OCI-LY3 (cell line): Measurements from ENCODE around the gene ARID5A.

Source experiments
- CTCF ChIP-seq: fragments of 200-600, 300-600 bp; sonication (generic); IDR thresholded peaks from 2 replicates; pipeline ENCODE4 v1.5.1; 2014; ENCODE audit warnings: antibody characterized with exemption, low read length, low read depth
- EZH2phosphoT487 ChIP-seq: fragments of 200-600 bp; shearing (Covaris generic); IDR thresholded peaks from 2 replicates; pipeline ENCODE4 v1.6.1; 2018; ENCODE audit warnings: antibody characterized with exemption, mixed run types, low read depth

- TF ChIP-seq CTCF: no peak
- TF ChIP-seq EZH2phosphoT487: no peak
Measured at GRCh38 chr2:96498021-96498431, 38.5 kb upstream of the ARID5A start.
